ENCODE measurements around the gene TEX261. TPM values are rescaled to one million over a fixed set of nuclear protein-coding genes. Genes with fewer than 3 reads are reported as not detected.

Gene TEX261
- total RNA-seq, result 19.6 TPM

DNA sequence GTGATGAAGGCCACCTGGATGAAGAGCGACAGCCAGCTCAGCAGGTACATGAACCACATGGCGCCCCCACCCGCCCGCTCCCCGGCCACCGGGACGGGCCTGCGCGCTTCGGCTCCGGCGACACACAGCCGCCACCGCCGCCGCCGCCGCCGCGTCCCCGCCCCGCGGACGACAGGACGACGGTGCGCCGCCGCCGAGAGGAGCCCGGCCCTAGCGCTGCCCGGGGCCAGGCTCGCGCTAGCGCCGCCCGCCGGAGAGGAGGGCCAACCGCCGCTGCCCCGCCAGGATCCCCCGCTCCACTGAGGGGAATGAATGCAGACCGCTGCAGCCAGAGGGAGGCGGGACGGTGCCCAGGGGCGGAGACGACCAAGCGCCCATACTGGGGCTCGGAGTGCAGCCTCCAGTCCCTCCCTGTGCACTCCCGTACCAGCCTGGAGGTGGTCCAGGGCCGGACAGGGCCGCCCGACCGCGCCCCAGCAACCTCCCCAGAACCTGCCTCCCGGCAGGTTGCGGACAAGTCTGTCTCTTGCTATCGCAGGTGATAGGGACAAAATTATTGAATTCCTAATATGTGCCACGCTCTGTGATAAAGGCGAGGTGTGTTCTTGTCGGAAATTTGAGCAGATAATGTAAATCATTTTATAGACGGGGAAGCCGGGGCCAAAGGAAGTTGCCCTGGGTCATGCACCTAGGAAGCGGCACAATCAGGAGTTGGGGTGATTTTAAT is at the start of gene TEX261:
Gene TEX261, minus strand, starts transcription at position 175 of the 727 bp plus-strand sequence. Its CDS starts 116 bp downstream, at position 59.

DNA sequence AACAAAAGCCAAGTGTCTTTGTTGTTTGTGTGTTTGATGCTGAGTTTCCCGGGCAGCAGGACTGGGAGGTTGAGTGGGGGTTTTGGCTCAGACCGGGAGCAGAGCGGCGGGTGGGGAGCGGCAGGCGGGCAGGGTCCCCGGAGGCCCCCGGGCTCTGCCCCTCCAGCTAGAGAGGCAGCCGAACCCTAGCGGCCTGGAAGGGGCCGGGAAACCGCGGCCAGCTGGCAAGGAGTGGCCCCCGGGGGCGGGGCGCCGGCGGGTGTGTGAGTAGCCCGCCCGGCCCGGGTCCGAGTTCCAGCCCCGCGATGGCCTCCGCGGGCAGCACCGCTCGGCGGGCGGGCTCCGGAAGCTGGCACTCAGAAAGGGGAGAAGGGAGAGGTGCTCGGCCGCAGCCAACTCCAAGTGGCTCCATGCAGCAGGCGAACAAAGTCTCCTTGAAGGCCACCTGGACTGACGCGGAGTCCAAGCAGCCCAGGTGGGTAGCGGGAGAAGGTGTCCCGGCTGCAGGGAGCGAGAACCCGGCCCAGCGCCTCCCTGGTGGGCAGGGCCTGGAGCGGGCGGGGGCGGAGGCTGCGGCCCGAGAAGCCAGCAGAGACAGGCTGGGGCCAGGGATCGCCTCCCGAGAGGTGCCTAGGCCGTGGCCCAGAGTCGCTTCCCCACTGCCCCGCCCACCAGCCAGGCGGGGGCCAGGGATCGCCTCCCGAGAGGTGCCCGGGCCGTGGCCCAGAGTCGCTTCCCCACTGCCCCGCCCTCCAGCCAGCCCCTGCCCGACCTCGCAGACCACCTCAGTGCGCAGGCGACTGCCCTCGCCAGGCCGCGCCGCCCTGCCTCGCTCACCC is 16.1 kb downstream of the TEX261 start, which contains the start of gene ANKRD53:
Gene ANKRD53, plus strand, starts transcription at position 290 of the 839 bp plus-strand sequence. Its CDS starts 16 bp downstream, at position 306.

Small RNAs within 50 kb of the gene (small RNA-seq; reads per million reads assigned to genes)
- not detected for gene RN7SL160P

Other genes starting within 250 kb of the TEX261 start
- 236 TPM for gene ADD2, start 226.7 kb downstream of the TEX261 start, total RNA-seq
- not detected for gene FIGLA, start 204.2 kb downstream of the TEX261 start, total RNA-seq
- not detected for gene CLEC4F, start 174.3 kb downstream of the TEX261 start, total RNA-seq
- not detected for gene CD207, start 159.1 kb downstream of the TEX261 start, total RNA-seq
- gene VAX2, start 94.3 kb downstream of the TEX261 start, total RNA-seq, result 0.69 TPM
- not detected for gene ATP6V1B1, start 59.0 kb downstream of the TEX261 start, total RNA-seq
- 0.92 TPM for gene ANKRD53, start 16.2 kb downstream of the TEX261 start, total RNA-seq
- 49.1 TPM for gene NAGK, start 73.8 kb upstream of the TEX261 start, total RNA-seq
- gene MCEE, start 135.4 kb upstream of the TEX261 start, total RNA-seq, result 9.0 TPM
- 27.7 TPM for gene MPHOSPH10, start 135.8 kb upstream of the TEX261 start, total RNA-seq
- gene PAIP2B, start 232.2 kb upstream of the TEX261 start, total RNA-seq, result 20.3 TPM